RWPE1 (cell line): ENCODE results near the gene INHBB.

Experiments
- CTCF ChIA-PET: fragments of 350-600 bp; sonication (Branson Sonifier 250); formaldehyde crosslinking; extraction: SDS; loops from one replicate; lab custom pipeline; 2021; lab: Yijun Ruan, JAX
- POLR2A ChIA-PET: fragments of 400-600 bp; formaldehyde crosslinking; extraction: SDS; loops from one replicate; lab custom pipeline; 2020; ENCODE audit warnings: antibody characterized with exemption; ENCODE audit not compliant: low non-redundant PET; lab: Yijun Ruan, JAX
- DNase-seq: peaks from one replicate; pipeline ENCODE4 v3.0.0; 2012; ENCODE audit warnings: low spot score
- H3K27ac ChIP-seq: fragments of 450-650 bp; 2 replicates; pipeline ENCODE4 v1.5.1; 2017
- CTCF ChIP-seq: fragments of 450-650 bp; conservative IDR thresholded peaks from 2 replicates; pipeline ENCODE4 v1.5.1; 2017; ENCODE audit warnings: low read depth, mild to moderate bottlenecking

INHBB gene

GRCh38 chr2:120315367-120316033, 30.4 kb upstream of the INHBB start:
- no peak for TF ChIP-seq CTCF
- no peak for DNase-seq
- no peak overlapping the region for H3K27ac ChIP-seq
- ChIA-PET CTCF (no interaction called here), POLR2A (no interaction called here)

- no peak for DNase-seq
- no peak overlapping the region for H3K27ac ChIP-seq
- POLR2A ChIA-PET, result no interaction called here
- TF ChIP-seq CTCF, result no peak
- CTCF ChIA-PET, result no interaction called here
Observed at GRCh38 chr2:120316071-120316470, 29.9 kb upstream of the INHBB start.

GRCh38 chr2:120316528-120317179, 29.3 kb upstream of the INHBB start:
- H3K27ac ChIP-seq, result no peak overlapping the region
- ChIA-PET CTCF (interaction anchor here (1.0 kb wide), 1 partner anchor 27 kb away, joined by 3 read pairs; no protein-coding TSS in a partner anchor), POLR2A (no interaction called here)
- DNase-seq, result no peak
- no peak for TF ChIP-seq CTCF

GRCh38 chr2:120317180-120317533, 28.8 kb upstream of the INHBB start:
- CTCF ChIA-PET, result interaction anchor here (1.0 kb wide), 1 partner anchor 27 kb away, joined by 3 read pairs; no protein-coding TSS in a partner anchor
- TF ChIP-seq CTCF, result no peak
- DNase-seq, result no peak
- H3K27ac ChIP-seq, result no peak overlapping the region
- POLR2A ChIA-PET, result no interaction called here

GRCh38 chr2:120317916-120318315, 28.0 kb upstream of the INHBB start:
- POLR2A ChIA-PET, result no interaction called here

GRCh38 chr2:120318626-120319025, 27.3 kb upstream of the INHBB start:
- ChIA-PET CTCF (interaction anchor here (0.5 to 0.7 kb wide), 2 partner anchors 40 to 97 kb away, joined by 3 to 4 read pairs; no protein-coding TSS in a partner anchor), POLR2A (no interaction called here)
- TF ChIP-seq CTCF, result no peak
- H3K27ac ChIP-seq, result no peak overlapping the region
- no peak for DNase-seq

More at GRCh38 chr2:120317916-120318315, 28.0 kb upstream of the INHBB start:
- CTCF ChIA-PET, result interaction anchor here (0.5 to 1.0 kb wide), 3 partner anchors 26 to 677 kb away, joined by 3 to 4 read pairs (median 3); no protein-coding TSS in a partner anchor
- no peak for DNase-seq
- no peak for TF ChIP-seq CTCF
- no peak overlapping the region for H3K27ac ChIP-seq
